CD1c-positive myeloid dendritic cell (primary cell): ENCODE results near the gene RCBTB1.
"Not testable (repeated sequence)": the region's sequence is repeated elsewhere in the genome, so short reads cannot be mapped to it uniquely, and the experiment has no call there.

ENCODE experiments used
- DNase-seq: peaks from one replicate; pipeline ENCODE4 v3.0.0-alpha.2; 2016; ENCODE audit errors: extremely low spot score

Gene RCBTB1

GRCh38 chr13:49604570-49604969, 19.2 kb upstream of the RCBTB1 start:
- no peak for DNase-seq

- DNase-seq: not testable (repeated sequence)
Measured at GRCh38 chr13:49602615-49603014, 17.3 kb upstream of the RCBTB1 start.

GRCh38 chr13:49602005-49602404, 16.6 kb upstream of the RCBTB1 start:
- no peak for DNase-seq

GRCh38 chr13:49597043-49597641, 11.8 kb upstream of the RCBTB1 start:
- DNase-seq: no peak

- no peak for DNase-seq
Measured at GRCh38 chr13:49596221-49596620, 10.9 kb upstream of the RCBTB1 start.

- DNase-seq: no peak
Measured at GRCh38 chr13:49594576-49594975, 9.2 kb upstream of the RCBTB1 start.

GRCh38 chr13:49593876-49594275, 8.5 kb upstream of the RCBTB1 start:
- not testable (repeated sequence) for DNase-seq

- not testable (repeated sequence) for DNase-seq
Measured at GRCh38 chr13:49590714-49591113, 5.4 kb upstream of the RCBTB1 start.

- DNase-seq: no peak
Measured at GRCh38 chr13:49587311-49587847, 2.0 kb upstream of the RCBTB1 start.

- DNase-seq: no peak
Measured at GRCh38 chr13:49586717-49587116, 1.4 kb upstream of the RCBTB1 start.

GRCh38 chr13:49584771-49585182, 581 bp downstream of the RCBTB1 start:
- no peak for DNase-seq

GRCh38 chr13:49580980-49581680, 4.2 kb downstream of the RCBTB1 start:
- no peak for DNase-seq

- no peak for DNase-seq
Measured at GRCh38 chr13:49579501-49579900, 5.9 kb downstream of the RCBTB1 start.

- DNase-seq: no peak
Measured at GRCh38 chr13:49571299-49572240, 13.8 kb downstream of the RCBTB1 start.

- no peak for DNase-seq
Measured at GRCh38 chr13:49569993-49570689, 15.2 kb downstream of the RCBTB1 start.

GRCh38 chr13:49567491-49567890, 17.9 kb downstream of the RCBTB1 start:
- DNase-seq: no peak

GRCh38 chr13:49566461-49566860, 18.9 kb downstream of the RCBTB1 start:
- no peak for DNase-seq

GRCh38 chr13:49565461-49565860, 19.9 kb downstream of the RCBTB1 start:
- not testable (repeated sequence) for DNase-seq

GRCh38 chr13:49563516-49563915, 21.8 kb downstream of the RCBTB1 start:
- no peak for DNase-seq

- DNase-seq: no peak
Measured at GRCh38 chr13:49561062-49561410, 24.3 kb downstream of the RCBTB1 start.

- no peak for DNase-seq
Measured at GRCh38 chr13:49560270-49561061, 24.9 kb downstream of the RCBTB1 start.
